ENCODE measurements around the gene ADIPOR2.
"Not testable (repeated sequence)": the region's sequence is repeated elsewhere in the genome, so short reads cannot be mapped to it uniquely, and the experiment has no call there.

The ADIPOR2 gene

DNA sequence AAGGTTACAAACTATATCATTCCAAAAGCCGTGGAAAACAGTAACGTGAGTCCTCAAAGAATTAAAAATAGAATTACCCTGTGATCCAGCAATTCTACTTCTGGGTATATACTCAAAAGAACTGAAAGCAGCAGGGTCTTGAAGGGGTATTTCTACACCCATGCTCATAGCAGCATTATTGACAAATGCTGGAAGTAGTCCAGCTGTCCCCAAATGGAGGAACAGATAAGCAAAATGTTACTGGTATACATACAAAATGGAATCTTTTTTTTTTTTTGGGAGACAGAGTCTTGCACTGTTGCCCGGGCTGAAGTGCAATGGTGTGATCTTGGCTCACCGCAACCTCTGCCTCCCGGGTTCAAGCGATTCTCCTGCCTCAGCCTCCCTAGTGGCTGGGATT, 32.9 kb downstream of the ADIPOR2 start:
- no peak overlapping the region for H3K4me3 ChIP-seq (ENCODE audit: low read length)
- DNase-seq (ENCODE audit: low read depth, low spot score), result no peak

DNA sequence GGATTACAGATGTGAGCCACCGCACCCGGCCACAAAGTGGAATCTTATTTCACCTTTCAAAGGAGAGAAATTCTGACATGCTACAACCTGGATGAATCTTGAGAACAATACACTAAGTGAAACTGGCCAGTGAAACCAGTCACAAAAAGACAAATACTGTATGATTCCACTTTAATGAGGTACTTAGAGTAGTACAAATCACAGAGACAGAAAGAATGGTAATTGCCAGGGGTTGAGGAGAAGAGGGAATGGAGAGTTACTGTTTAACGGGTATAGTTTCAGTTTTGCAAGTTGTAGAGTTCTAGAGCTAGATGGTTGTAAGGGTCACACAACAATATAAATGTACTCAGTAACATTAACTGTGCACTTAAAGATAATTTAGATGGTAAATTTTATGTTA, 33.4 kb downstream of the ADIPOR2 start:
- no peak for DNase-seq (ENCODE audit: low read depth, low spot score)
- no peak overlapping the region for H3K4me3 ChIP-seq (ENCODE audit: low read length)

DNA sequence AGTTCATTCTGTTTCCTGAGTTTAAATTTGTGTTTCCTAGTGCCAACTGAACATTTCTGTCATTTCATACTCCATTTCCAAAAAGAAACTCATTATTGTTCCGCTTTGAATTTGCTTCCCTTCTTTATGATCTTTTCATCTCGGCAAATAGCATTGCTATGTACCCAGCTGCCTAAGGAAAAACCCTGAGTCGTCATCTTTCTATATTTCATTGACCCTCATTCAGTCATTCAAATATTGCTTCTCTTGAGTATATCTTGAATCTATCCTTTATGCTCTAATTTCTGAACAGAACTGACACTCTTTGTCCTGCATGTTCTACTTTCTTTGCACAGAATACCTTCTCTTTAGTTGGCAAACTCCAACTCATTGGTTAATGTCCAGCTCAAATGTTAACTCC, 35.9 kb downstream of the ADIPOR2 start:
- DNase-seq (ENCODE audit: low read depth, low spot score), result no peak
- no peak overlapping the region for H3K4me3 ChIP-seq (ENCODE audit: low read length)

DNA sequence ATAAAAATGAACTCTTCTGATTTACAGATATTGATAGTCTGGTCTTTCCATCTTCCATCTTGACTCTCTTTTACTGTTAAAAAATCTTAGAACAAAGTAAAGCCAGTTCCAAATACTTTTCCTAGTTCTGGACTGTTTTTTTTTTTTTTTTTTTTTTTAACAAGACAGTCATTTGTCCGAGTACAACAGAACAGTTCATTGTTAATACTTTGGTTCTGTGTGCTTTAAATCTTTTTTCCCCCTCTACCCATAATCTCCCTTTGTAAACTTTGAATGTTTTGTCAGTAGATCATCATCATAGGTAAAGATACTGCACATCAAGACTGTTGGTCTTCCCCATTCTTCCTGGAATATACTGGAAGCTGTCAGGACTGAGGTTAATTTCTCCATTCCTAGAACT, 38.0 kb downstream of the ADIPOR2 start:
- no peak overlapping the region for H3K4me3 ChIP-seq (ENCODE audit: low read length)
- DNase-seq (ENCODE audit: low read depth, low spot score), result no peak

DNA sequence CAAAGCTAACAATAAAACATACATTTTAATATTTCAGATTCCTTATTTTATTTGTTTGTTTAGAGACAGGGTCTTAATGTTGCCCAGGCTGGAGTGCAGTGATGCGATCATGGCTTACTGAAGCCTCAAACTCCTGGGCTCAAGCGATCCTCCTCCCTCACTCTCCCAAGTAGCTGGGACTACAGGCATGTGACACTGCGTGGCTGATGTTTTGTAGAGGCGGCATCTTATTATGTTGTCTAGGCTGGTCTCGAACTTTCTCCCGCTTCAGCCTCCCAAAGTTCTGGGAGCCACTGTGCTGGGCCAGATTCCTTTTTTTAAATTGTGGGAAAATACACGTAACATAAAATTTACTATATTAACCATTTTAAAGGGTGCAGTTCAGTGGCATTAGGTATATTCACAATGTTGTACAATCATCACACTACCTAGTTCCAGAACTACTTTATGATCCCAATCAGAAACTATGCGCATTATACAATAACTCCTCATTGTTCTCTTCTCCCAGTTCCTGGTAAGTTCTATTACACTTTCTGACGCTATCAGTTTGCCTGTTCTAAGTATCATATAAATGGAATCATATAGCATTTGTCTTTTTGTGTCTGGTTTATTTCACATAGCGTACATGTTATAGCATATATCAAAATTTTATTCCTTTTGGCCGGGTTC, 40.3 kb downstream of the ADIPOR2 start:
- no peak overlapping the region for H3K4me3 ChIP-seq (ENCODE audit: low read length)
- no peak for DNase-seq (ENCODE audit: low read depth, low spot score)

DNA sequence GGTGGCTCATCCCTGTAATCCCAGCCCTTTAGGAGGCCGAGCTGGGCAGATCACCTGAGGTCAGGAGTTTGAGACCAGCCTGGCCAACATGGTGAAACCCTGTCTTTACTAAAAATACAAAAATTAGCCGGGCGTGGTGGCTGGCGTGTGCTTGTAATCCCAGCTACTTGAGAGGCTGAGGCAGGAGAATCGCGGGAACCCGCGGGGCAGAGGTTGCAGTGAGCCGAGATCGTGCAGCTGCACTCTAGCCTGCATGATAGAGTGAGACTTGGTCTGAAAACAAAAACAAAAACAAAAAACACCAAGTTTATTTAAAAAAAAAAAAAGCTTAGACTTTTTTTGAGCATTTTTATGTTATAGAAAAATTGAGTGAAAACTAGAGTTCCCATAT, 40.8 kb downstream of the ADIPOR2 start:
- not testable (repeated sequence) for DNase-seq (ENCODE audit: low read depth, low spot score); H3K4me3 ChIP-seq (ENCODE audit: low read length)

DNA sequence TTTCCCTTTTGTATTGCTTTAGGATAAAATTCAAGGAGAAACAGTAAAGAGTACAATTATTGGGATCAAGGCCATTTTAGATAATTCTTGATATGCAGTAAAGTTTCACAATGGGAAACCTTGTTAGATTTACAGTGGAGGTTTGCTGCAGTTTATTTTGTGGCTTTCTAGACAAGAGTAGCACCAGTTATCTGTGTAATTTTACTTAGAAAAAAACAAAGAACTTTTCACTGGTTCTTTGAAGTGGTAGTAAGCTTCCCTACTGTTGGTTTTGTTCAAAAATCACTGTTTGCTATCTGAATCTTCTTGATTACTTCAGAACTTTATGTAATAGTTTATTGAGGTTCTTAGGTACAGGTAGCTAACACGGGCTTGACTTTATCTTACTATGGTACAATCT, 42.0 kb downstream of the ADIPOR2 start:
- no peak overlapping the region for H3K4me3 ChIP-seq (ENCODE audit: low read length)
- DNase-seq (ENCODE audit: low read depth, low spot score), result peak; percentile 72

DNA sequence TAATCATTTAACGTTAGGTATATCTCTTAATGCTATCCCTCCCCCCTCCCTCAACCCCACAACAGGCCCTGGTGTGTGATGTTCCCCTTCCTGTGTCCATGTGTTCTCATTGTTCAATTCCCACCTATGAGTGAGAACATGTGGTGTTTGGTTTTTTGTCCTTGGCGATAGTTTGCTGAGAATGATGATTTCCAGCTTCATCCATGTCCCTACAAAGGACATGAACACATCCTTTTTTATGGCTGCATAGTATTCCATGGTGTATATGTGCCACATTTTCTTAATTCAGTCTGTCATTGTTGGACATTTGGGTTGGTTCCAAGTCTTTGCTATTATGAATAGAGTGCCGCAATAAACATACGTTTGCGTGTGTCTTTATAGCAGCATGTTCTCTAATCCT, 42.8 kb downstream of the ADIPOR2 start:
- not testable (repeated sequence) for H3K4me3 ChIP-seq (ENCODE audit: low read length); DNase-seq (ENCODE audit: low read depth, low spot score)

DNA sequence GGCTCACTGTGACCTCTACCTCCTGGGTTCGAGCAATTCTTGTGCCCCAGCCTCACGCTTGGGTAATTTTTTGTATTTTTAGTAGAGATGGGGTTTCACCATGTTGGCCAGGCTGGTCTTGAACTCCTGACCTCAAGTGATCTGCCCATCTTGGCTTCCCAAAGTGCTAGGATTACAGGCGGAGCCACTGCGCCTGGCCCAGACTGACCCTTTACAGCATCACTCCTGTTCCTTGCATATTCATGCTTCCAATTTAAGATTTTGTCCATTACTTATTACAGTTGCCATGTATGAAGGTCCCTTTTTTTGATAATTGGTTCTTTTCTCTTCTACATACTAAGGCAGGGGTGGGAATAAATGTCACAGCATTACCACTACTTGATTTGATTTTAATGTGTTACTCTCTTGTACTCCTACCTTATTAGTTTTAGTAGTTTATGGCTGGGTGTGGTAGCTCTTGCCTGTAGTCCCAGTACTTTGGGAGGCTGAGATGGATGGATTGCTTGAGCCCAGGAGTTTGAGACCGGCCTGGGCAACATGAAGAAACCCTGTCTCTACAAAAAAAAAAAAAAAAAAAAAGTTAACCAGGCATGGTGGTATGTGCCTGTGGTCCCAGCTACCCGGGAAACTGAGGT, 46.9 kb downstream of the ADIPOR2 start:
- no peak for DNase-seq (ENCODE audit: low read depth, low spot score)
- H3K4me3 ChIP-seq (ENCODE audit: low read length), result no peak overlapping the region

DNA sequence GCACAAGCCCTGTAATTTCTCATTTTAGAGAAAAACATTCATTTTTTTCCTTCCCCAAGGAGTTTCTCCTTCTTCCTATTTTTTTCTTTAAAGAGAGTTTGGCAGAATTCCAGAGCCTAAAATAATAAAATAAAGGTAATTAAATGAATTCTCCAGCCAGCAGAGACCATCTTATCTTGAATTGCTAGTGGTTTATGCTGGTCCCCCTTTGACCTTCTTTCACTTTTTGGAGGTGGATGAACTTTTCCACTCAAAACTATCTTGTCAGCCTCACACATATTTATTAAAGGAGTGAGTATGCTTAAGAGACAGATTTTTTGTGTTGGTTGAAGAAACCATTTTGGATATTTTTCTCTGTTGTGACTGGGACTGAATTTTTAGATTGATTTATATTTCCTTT, 47.6 kb downstream of the ADIPOR2 start:
- no peak overlapping the region for H3K4me3 ChIP-seq (ENCODE audit: low read length)

DNA sequence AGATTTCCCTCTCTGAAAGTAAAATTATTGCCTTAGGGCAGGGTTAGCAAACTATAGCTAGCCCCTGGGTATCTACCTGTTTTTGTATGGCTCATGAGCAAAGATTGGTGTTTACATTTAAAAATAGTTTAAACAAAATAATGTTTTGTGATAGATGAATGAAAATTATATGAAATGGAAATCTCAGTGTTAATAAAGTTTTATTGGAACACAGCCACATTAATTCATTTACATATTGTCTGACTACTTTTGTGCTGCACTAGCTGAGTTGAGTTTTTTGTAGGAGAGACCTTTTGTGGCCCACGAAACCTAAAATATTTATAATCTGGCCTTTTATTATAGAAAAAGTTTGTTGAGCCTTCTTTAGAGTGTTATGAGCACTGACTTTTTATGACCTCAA, 48.5 kb downstream of the ADIPOR2 start:
- no peak for DNase-seq (ENCODE audit: low read depth, low spot score)
- H3K4me3 ChIP-seq (ENCODE audit: low read length), result no peak overlapping the region

More for the DNA sequence above, 47.6 kb downstream of the ADIPOR2 start:
- no peak for DNase-seq (ENCODE audit: low read depth, low spot score)

DNA sequence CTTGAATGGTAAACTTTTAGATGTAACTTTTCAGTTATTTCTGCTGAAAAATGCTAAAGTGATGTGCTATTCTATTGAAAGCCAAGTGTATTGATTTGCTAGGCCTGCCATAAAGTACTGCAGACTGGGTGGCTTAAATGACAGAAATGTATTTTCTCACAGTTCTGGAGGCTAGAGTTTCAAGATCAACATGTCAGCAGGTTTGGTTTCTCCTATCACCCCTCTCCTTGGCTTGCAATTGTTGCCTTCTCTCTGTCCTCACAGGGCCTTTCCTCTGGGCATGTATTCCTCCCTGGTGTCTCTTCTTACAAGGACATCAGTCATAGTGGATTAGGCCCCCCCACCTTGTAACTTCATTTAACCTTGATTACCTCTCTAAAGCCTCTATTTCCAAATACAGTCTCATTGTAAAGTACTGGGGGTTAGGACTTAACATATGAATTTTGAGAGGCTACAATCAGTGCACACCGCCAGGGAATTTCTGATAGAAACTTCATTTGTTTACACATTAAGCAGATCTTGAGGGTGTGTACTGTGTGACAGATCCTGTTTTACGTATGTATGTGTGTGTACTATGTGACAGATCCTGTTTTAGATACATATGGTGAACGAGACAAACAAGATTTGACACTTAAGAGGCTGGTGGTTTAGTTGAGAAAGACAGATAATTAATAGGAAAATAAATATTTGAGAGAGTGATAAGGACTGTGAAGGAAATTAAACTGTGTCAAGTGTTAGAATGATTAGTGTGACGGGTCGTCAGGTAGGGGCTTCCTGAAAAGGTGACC, 49.5 kb downstream of the ADIPOR2 start:
- no peak overlapping the region for H3K4me3 ChIP-seq (ENCODE audit: low read length)
- DNase-seq (ENCODE audit: low read depth, low spot score), result no peak

DNA sequence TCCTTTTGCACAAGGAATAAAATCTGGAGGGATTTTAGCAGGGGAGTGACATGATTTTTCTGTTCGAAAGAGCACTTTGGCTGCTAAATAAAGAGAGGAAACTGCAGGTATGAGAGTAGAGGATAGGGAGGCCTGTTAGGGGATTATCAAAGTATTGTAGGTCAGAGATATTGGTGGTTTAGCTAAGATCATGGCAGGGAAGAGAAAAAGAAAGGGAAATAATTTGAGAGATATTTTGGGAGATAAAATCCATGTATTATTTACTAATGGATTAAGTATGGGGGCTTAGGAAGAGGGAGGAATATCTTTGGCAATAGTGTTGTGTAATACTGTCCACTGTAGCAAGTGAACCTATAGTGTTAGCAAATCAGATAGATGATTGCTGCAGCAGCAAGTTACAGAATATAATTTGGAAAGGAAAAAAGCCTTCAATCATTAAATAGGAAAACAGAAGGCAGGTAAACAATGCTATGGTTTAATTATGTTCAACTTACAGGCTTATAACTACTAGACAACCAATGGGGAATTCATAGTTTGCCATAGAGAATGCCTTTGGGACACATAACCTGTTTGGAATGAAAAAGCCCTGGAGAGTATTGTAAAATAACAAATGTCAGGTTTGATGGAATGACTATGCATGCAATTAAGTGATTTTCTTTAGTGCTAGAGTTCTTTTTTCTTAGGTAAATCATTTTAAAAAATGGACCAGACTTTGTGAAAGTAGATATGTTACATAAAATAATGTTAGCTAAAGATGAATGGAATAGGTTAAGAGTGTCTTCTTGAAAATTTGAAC, 50.5 kb downstream of the ADIPOR2 start:
- no peak for DNase-seq (ENCODE audit: low read depth, low spot score)
- no peak overlapping the region for H3K4me3 ChIP-seq (ENCODE audit: low read length)

DNA sequence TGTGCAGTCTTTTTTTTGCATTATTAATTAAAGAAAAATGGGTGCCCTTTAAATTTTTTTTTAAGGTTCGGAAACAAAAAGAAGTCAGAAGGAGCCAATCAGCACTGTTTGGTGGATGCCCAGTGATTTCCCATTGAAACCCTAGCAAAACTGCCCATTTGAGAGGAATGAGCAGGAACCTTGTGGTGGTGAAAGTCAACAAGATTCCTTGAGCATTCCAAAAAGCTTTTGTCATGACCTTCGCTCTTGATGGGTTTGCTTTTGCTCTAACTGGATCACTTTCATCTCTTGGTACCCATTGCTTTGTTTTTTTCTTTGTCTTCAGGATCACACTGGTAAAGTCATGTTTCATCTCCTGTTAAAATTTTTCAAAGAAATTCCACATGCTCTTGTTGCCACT, 54.1 kb downstream of the ADIPOR2 start:
- H3K4me3 ChIP-seq (ENCODE audit: low read length), result no peak overlapping the region
- no peak for DNase-seq (ENCODE audit: low read depth, low spot score)

DNA sequence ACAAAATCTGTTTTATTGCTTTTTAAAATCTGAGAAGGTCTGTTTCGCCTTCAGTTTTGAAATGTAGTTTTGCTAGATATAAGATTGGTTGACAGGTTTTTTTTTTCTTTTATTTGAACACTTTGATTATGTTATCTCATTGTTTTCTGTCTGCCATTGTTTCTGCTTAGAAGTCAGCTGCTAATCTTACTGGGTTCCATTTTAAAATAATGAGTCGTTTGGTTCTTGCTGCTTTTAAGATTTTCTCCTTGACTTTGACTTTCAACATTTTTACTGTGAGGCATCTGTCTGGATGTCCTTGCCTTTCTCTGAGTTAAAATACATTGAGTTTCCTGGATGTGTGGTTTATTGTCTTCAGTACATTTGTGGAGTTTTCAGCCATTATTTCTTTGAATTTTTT, 56.7 kb downstream of the ADIPOR2 start:
- no peak for DNase-seq (ENCODE audit: low read depth, low spot score)
- H3K4me3 ChIP-seq (ENCODE audit: low read length), result no peak overlapping the region

DNA sequence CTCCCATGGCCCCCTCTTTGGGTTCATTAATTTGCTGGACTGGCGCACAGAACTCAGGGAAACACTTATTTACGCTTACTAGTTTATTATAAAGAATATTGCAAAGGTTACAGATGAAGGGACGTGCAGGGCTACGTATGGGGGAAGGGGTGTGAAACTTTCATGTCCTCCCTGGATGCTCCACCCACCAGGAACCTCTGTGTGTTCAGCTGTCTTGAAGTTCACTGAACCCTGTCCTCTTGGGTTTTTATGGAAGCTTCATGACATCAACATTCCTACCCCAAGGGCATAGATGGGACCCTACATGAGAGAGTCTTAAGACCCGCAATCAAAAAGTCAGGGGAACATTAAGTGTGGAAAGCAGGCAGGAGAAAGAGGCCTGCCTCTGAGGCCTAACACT, 58.1 kb downstream of the ADIPOR2 start:
- H3K4me3 ChIP-seq (ENCODE audit: low read length), result no peak overlapping the region
- no peak for DNase-seq (ENCODE audit: low read depth, low spot score)

DNA sequence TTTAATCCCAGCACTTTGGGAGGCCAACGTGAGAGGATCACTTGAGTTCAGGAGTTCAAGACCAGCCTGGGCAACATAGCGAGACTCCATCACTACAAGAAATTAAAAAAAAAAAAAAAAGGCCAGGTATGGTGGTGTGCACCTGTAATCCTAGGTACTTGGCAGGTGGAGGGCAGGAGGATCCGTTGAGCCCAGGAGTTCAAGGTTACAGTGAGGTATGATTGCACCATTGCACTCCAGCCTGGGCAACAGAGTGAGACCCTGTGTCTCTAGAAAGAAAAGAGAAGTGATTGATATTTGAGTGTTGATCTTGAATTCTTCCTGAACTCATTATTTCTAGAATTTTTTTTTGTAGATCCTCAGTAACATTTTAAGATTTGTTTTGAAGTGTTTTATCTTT, 59.4 kb downstream of the ADIPOR2 start:
- no peak for DNase-seq (ENCODE audit: low read depth, low spot score)
- H3K4me3 ChIP-seq (ENCODE audit: low read length), result no peak overlapping the region

DNA sequence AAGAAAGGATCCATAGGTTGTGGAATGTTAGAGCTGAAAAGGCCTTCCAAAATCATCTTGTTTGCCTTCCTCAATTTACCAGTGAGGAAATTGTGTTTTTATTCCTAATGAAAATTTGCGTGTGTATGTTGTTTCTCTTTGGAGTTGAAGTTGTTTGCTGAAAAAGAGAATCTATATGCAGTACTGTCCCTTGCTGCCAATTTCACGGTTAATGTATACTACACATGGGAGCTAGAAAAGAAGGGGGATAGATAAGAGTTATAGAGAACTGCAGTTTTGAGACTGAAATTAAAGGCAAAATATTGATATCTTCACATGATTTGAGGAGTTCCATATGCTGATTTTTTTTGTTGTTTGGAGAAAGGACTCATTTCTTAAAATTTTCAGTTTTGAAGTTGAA, 67.5 kb downstream of the ADIPOR2 start:
- H3K4me3 ChIP-seq (ENCODE audit: low read length), result no peak overlapping the region
- DNase-seq (ENCODE audit: low read depth, low spot score), result no peak

DNA sequence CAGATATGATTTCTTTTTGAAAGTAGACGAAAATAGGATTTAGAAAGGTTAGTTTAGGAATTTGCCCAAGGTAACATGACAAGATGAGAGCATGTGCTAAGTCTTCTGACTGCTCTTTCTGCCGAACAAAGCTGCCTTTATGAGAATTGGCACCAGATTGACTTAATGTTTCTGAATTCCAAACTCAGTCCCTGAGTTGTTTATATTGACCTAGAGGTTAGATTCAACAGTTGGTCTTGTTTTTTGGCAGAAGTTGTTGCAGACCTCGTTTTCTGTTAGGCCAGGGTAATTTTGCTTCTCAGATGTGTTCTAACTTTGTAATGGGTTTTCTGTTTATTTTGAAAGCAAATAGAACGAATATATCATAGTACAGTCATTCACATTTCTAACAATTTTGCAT, 68.0 kb downstream of the ADIPOR2 start:
- no peak for DNase-seq (ENCODE audit: low read depth, low spot score)

More for the DNA sequence above, 68.0 kb downstream of the ADIPOR2 start:
- no peak overlapping the region for H3K4me3 ChIP-seq (ENCODE audit: low read length)

All from Jurkat, Clone E6-1 (cell line).